Uterus (tissue), 2 donors: ENCODE measurements around the gene NRGN.

Experiments
- POLR2A ChIP-seq, 2 donors: fragments of 450-650 bp; IDR thresholded peaks; one replicate each; pipeline ENCODE4 v1.6.1; 2016; ENCODE audit warnings: antibody characterized with exemption in 2 of 2, mild to moderate bottlenecking in 1 of 2, moderate library complexity in 1 of 2
- TF ChIP-seq, protein P1 (sequence below), 4 experiments: fragments of 200-600 bp in 2 of 4; fragments of 450-650 bp in 2 of 4; sonication (generic) in 2 of 4; IDR thresholded peaks; one replicate each; pipeline ENCODE4 v1.5.1; 2016 to 2019; ENCODE audit warnings: antibody characterized with exemption in 4 of 4, mild to moderate bottlenecking in 2 of 4, moderate library complexity in 1 of 4

DNA sequence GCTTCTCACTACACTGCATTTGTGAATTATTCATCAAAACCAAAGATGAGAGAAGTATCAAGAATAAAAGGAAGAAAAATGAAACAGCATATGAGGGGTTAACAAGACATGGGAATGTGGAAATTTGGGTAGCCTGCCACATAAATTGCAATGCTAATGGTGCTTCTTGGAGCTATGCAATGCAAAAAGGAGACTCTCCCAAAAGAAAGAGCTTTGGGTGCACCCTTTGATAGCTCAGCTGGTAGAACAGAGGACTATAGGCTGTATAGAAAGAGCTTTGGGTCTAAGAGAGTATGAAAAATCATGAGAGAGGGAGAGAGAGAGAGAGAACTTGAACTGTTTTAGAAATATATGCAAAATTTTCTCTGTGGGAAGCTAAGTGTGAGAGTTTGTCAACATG is 39.7 kb upstream of the NRGN start:
- TF ChIP-seq, protein P1, sequence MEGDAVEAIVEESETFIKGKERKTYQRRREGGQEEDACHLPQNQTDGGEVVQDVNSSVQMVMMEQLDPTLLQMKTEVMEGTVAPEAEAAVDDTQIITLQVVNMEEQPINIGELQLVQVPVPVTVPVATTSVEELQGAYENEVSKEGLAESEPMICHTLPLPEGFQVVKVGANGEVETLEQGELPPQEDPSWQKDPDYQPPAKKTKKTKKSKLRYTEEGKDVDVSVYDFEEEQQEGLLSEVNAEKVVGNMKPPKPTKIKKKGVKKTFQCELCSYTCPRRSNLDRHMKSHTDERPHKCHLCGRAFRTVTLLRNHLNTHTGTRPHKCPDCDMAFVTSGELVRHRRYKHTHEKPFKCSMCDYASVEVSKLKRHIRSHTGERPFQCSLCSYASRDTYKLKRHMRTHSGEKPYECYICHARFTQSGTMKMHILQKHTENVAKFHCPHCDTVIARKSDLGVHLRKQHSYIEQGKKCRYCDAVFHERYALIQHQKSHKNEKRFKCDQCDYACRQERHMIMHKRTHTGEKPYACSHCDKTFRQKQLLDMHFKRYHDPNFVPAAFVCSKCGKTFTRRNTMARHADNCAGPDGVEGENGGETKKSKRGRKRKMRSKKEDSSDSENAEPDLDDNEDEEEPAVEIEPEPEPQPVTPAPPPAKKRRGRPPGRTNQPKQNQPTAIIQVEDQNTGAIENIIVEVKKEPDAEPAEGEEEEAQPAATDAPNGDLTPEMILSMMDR (IDR thresholded peaks at IDR 0.05) = no peak
- no peak for TF ChIP-seq POLR2A (IDR thresholded peaks at IDR 0.05)
